GM12891 (cell line): ENCODE data around the gene PSMG1.

ENCODE experiments used
- POLR2A ChIP-seq: IDR thresholded peaks from 2 replicates; pipeline ENCODE4 v1.6.1; 2011; ENCODE audit warnings: low read depth, low read length, control low read depth
- POLR2AphosphoS5 ChIP-seq: IDR thresholded peaks from 2 replicates; pipeline ENCODE4 v1.6.1; 2011; ENCODE audit warnings: low read depth, low read length, control low read depth
- SPI1 ChIP-seq: IDR thresholded peaks from 2 replicates; pipeline ENCODE4 v1.6.1; 2011; ENCODE audit warnings: low read depth, low read length, control low read depth

- TF ChIP-seq SPI1 (no peak), POLR2AphosphoS5 (no peak), POLR2A (no peak)
Observed at GRCh38 chr21:39178421-39178820, 4.8 kb downstream of the PSMG1 start.
